WTC11 (cell line): ENCODE measurements around the gene MAPK12. TPM values are rescaled to one million over a fixed set of nuclear protein-coding genes. Genes with fewer than 3 reads are reported as not detected.
A peak's percentile ranks its signal among the peaks of the same experiment; 100 is the strongest.

Experiments used
- ATAC-seq: fragments of 200-7000 bp; cut with Tn5 transposase; 2 replicates; pipeline ENCODE4 v1.10.0; 2021; ENCODE audit warnings: mild to moderate bottlenecking, moderate library complexity
- CTCF ChIA-PET: fragments of 300-600 bp; sonication (Branson Sonifier 250); formaldehyde crosslinking; loops from one replicate; lab custom pipeline; 2021; ENCODE audit warnings: antibody characterized with exemption; lab: Charles Lee
- POLR2A ChIA-PET: fragments of 350-600 bp; sonication (Branson Sonifier 250); formaldehyde crosslinking; loops from one replicate; lab custom pipeline; 2021; ENCODE audit warnings: antibody characterized with exemption; lab: Charles Lee
- DNase-seq: peaks from one replicate; pipeline ENCODE4 v3.0.0; 2021; ENCODE audit warnings: low spot score
- H3K27ac Mint-ChIP-seq: 2 replicates; pipeline ENCODE4 v1.8.0; 2021; ENCODE audit warnings: mixed read lengths
- H3K27me3 Mint-ChIP-seq: 2 replicates; pipeline ENCODE4 v1.8.0; 2021; ENCODE audit warnings: low read depth, mild to moderate bottlenecking, moderate library complexity, mixed read lengths
- H3K36me3 Mint-ChIP-seq: 2 replicates; pipeline ENCODE4 v1.8.0; 2021; ENCODE audit warnings: mixed read lengths
- H3K4me1 Mint-ChIP-seq: 2 replicates; pipeline ENCODE4 v1.8.0; 2022; ENCODE audit warnings: mixed read lengths
- H3K4me3 Mint-ChIP-seq: 2 replicates; pipeline ENCODE4 v1.8.0; 2021; ENCODE audit warnings: mild to moderate bottlenecking, moderate library complexity, mixed read lengths
- H3K9me3 Mint-ChIP-seq: 2 replicates; pipeline ENCODE4 v1.8.0; 2021; ENCODE audit warnings: mixed read lengths
- CREB1 ChIP-seq: sonication (generic); formaldehyde crosslinking; IDR thresholded peaks from 2 replicates; pipeline ENCODE4 v1.8.0; 2023; ENCODE audit warnings: mild to moderate bottlenecking, missing genetic modification reagents
- ETV6 ChIP-seq: sonication (generic); formaldehyde crosslinking; IDR thresholded peaks from 2 replicates; pipeline ENCODE4 v1.8.1; 2022; ENCODE audit warnings: mild to moderate bottlenecking, missing genetic modification reagents
- SP1 ChIP-seq: sonication (generic); formaldehyde crosslinking; conservative IDR thresholded peaks from 2 replicates; pipeline ENCODE4 v1.8.1; 2022; ENCODE audit warnings: missing genetic modification reagents
- TEAD1 ChIP-seq: sonication (generic); formaldehyde crosslinking; IDR thresholded peaks from 2 replicates; pipeline ENCODE4 v1.8.0; 2022; ENCODE audit warnings: mild to moderate bottlenecking, missing genetic modification reagents
- TEAD4 ChIP-seq: sonication (generic); formaldehyde crosslinking; IDR thresholded peaks from 2 replicates; pipeline ENCODE4 v1.8.0; 2022; ENCODE audit warnings: mild to moderate bottlenecking, missing genetic modification reagents
- ZBTB21 ChIP-seq: sonication (generic); formaldehyde crosslinking; IDR thresholded peaks from 2 replicates; pipeline ENCODE4 v1.8.1; 2023; ENCODE audit warnings: mild to moderate bottlenecking, missing genetic modification reagents, borderline replicate concordance
- total RNA-seq: library from RNA; stranded (reverse); gene quantifications from 3 replicates; pipeline ENCODE4 v1.2.3, GENCODE V29; 2021
- TF ChIP-seq, protein P1 (sequence below): sonication (generic); formaldehyde crosslinking; IDR thresholded peaks from 2 replicates; pipeline ENCODE4 v1.8.0; 2023; ENCODE audit warnings: missing genetic modification reagents
- TF ChIP-seq, protein P2 (sequence below): sonication (generic); formaldehyde crosslinking; IDR thresholded peaks from 2 replicates; pipeline ENCODE4 v1.8.0; 2023; ENCODE audit warnings: missing genetic modification reagents, mild to moderate bottlenecking, borderline replicate concordance
- TF ChIP-seq, protein P3 (sequence below): fragments of 250-450 bp; sonication (Bioruptor Pico); IDR thresholded peaks from 2 replicates; pipeline ENCODE4 v2.1.2; 2022; ENCODE audit warnings: mild to moderate bottlenecking, moderate library complexity
- TF ChIP-seq, protein P4 (sequence below): sonication (generic); formaldehyde crosslinking; IDR thresholded peaks from 2 replicates; pipeline ENCODE4 v1.8.0; 2022; ENCODE audit warnings: missing genetic modification reagents
- TF ChIP-seq, protein P5 (sequence below): sonication (generic); formaldehyde crosslinking; conservative IDR thresholded peaks from 2 replicates; pipeline ENCODE4 v1.8.1; 2023; ENCODE audit warnings: mild to moderate bottlenecking, low read depth, missing genetic modification reagents, moderate library complexity
- TF ChIP-seq, protein P6 (sequence below): sonication (generic); formaldehyde crosslinking; IDR thresholded peaks from 2 replicates; pipeline ENCODE4 v1.8.0; 2023; ENCODE audit warnings: mild to moderate bottlenecking, missing genetic modification reagents
- TF ChIP-seq, protein P7 (sequence below): sonication (generic); formaldehyde crosslinking; conservative IDR thresholded peaks from 2 replicates; pipeline ENCODE4 v1.8.1; 2022; ENCODE audit warnings: mild to moderate bottlenecking, missing genetic modification reagents

Gene MAPK12
- total RNA-seq, 1 experiment from 2014 or later = 31.0 TPM

DNA sequence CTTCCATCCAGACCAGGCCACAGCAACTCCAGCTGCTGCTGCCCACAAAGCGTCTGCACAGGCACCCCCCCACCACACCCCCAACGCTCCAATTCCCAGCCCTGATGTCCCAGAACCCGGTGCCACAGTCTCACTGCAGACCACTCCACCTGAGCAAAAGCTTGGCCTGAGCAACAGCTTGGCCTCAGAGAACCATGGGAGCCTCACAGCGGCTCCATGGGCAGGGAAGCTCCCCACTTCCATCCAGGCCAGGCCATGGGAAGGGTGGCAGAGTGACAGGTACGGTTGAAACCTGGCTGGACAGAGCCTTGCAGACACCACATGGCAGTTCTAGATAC lies 32.8 kb upstream of the MAPK12 start (continued):
- TF ChIP-seq, protein P1, sequence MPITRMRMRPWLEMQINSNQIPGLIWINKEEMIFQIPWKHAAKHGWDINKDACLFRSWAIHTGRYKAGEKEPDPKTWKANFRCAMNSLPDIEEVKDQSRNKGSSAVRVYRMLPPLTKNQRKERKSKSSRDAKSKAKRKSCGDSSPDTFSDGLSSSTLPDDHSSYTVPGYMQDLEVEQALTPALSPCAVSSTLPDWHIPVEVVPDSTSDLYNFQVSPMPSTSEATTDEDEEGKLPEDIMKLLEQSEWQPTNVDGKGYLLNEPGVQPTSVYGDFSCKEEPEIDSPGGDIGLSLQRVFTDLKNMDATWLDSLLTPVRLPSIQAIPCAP (CRISPR knock-in tag) = no peak
- TF ChIP-seq, protein P2, sequence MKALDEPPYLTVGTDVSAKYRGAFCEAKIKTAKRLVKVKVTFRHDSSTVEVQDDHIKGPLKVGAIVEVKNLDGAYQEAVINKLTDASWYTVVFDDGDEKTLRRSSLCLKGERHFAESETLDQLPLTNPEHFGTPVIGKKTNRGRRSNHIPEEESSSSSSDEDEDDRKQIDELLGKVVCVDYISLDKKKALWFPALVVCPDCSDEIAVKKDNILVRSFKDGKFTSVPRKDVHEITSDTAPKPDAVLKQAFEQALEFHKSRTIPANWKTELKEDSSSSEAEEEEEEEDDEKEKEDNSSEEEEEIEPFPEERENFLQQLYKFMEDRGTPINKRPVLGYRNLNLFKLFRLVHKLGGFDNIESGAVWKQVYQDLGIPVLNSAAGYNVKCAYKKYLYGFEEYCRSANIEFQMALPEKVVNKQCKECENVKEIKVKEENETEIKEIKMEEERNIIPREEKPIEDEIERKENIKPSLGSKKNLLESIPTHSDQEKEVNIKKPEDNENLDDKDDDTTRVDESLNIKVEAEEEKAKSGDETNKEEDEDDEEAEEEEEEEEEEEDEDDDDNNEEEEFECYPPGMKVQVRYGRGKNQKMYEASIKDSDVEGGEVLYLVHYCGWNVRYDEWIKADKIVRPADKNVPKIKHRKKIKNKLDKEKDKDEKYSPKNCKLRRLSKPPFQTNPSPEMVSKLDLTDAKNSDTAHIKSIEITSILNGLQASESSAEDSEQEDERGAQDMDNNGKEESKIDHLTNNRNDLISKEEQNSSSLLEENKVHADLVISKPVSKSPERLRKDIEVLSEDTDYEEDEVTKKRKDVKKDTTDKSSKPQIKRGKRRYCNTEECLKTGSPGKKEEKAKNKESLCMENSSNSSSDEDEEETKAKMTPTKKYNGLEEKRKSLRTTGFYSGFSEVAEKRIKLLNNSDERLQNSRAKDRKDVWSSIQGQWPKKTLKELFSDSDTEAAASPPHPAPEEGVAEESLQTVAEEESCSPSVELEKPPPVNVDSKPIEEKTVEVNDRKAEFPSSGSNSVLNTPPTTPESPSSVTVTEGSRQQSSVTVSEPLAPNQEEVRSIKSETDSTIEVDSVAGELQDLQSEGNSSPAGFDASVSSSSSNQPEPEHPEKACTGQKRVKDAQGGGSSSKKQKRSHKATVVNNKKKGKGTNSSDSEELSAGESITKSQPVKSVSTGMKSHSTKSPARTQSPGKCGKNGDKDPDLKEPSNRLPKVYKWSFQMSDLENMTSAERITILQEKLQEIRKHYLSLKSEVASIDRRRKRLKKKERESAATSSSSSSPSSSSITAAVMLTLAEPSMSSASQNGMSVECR (CRISPR knock-in tag) = no peak
- TF ChIP-seq, protein P3, sequence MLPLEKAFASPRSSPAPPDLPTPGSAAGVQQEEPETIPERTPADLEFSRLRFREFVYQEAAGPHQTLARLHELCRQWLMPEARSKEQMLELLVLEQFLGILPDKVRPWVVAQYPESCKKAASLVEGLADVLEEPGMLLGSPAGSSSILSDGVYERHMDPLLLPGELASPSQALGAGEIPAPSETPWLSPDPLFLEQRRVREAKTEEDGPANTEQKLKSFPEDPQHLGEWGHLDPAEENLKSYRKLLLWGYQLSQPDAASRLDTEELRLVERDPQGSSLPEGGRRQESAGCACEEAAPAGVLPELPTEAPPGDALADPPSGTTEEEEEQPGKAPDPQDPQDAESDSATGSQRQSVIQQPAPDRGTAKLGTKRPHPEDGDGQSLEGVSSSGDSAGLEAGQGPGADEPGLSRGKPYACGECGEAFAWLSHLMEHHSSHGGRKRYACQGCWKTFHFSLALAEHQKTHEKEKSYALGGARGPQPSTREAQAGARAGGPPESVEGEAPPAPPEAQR (CRISPR knock-in tag) = no peak
- TF ChIP-seq, protein P4, sequence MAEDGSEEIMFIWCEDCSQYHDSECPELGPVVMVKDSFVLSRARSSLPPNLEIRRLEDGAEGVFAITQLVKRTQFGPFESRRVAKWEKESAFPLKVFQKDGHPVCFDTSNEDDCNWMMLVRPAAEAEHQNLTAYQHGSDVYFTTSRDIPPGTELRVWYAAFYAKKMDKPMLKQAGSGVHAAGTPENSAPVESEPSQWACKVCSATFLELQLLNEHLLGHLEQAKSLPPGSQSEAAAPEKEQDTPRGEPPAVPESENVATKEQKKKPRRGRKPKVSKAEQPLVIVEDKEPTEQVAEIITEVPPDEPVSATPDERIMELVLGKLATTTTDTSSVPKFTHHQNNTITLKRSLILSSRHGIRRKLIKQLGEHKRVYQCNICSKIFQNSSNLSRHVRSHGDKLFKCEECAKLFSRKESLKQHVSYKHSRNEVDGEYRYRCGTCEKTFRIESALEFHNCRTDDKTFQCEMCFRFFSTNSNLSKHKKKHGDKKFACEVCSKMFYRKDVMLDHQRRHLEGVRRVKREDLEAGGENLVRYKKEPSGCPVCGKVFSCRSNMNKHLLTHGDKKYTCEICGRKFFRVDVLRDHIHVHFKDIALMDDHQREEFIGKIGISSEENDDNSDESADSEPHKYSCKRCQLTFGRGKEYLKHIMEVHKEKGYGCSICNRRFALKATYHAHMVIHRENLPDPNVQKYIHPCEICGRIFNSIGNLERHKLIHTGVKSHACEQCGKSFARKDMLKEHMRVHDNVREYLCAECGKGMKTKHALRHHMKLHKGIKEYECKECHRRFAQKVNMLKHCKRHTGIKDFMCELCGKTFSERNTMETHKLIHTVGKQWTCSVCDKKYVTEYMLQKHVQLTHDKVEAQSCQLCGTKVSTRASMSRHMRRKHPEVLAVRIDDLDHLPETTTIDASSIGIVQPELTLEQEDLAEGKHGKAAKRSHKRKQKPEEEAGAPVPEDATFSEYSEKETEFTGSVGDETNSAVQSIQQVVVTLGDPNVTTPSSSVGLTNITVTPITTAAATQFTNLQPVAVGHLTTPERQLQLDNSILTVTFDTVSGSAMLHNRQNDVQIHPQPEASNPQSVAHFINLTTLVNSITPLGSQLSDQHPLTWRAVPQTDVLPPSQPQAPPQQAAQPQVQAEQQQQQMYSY (CRISPR knock-in tag) = no peak

DNA sequence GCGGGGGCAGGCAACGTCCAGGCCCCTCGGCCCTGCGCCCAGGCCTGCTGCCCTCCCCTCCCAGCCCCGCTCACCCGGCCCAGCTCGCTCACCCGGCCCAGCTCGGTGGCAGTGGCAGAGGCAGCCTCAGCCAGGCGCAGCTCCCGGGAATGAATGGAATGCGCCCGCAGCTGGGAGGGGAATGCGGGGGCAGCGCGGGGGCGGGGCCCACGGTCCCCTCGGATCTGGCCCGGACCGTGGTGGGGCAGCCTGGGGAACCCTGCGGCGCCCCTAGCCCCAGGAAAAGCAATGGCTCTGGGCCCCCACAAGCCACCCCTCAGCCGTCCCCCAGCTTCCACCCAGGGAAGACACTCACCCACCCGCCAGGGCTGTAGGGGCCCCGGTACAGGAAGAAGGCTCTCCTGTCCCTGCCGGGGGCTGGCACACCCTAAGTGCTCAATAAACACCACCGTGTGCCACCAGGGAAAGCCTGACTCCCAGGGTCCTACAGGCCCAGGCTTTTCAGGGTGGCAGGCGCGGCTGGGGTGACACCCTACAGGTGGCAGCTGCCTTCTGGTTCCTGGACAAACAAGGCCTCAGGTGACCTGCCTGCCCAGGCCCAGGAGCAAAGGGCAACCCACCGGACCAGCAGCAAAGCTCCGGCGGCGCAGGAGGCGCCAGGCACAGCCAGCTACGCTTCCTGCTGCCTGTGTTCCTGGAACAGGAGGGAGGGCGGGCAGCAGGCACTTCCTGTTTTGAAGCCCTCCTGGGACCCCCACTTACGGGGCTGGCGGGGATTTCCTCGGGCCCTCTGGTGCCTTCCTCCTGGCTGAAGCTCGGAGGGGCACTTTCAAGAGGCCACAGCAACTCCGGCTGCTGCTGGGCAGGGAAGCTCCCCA lies 32.2 kb upstream of the MAPK12 start:
- no peaks in the 10 kb centered on the region for H3K27me3 Mint-ChIP-seq
- H3K27ac Mint-ChIP-seq = peak overlapping the region; percentile 72; the same call in 1 of the 2 replicates
- DNase-seq (peak; percentile 85), ATAC-seq (peak; percentile 89)
- H3K4me1 Mint-ChIP-seq = peaks cover 27% of the 10 kb centered on the region
- ChIA-PET POLR2A (interaction anchor here (0.6 to 2.0 kb wide), 9 partner anchors 9 to 51 kb away, joined by 3 to 10 read pairs (median 3); partner anchors contain the start of genes MAPK11 and PLXNB2), CTCF (interaction anchor here (0.6 to 3.3 kb wide), 15 partner anchors 9 to 264 kb away, joined by 3 to 41 read pairs (median 5); partner anchors contain the start of genes DENND6B, HDAC10, LMF2 and MAPK12)
- H3K4me3 Mint-ChIP-seq = no peak overlapping the region
- no peaks in the 10 kb centered on the region; the same call in 1 of the 2 replicates for H3K36me3 Mint-ChIP-seq
- TF ChIP-seq, protein P5, sequence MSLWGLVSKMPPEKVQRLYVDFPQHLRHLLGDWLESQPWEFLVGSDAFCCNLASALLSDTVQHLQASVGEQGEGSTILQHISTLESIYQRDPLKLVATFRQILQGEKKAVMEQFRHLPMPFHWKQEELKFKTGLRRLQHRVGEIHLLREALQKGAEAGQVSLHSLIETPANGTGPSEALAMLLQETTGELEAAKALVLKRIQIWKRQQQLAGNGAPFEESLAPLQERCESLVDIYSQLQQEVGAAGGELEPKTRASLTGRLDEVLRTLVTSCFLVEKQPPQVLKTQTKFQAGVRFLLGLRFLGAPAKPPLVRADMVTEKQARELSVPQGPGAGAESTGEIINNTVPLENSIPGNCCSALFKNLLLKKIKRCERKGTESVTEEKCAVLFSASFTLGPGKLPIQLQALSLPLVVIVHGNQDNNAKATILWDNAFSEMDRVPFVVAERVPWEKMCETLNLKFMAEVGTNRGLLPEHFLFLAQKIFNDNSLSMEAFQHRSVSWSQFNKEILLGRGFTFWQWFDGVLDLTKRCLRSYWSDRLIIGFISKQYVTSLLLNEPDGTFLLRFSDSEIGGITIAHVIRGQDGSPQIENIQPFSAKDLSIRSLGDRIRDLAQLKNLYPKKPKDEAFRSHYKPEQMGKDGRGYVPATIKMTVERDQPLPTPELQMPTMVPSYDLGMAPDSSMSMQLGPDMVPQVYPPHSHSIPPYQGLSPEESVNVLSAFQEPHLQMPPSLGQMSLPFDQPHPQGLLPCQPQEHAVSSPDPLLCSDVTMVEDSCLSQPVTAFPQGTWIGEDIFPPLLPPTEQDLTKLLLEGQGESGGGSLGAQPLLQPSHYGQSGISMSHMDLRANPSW (CRISPR knock-in tag) = no peak
- TF ChIP-seq, protein P6, sequence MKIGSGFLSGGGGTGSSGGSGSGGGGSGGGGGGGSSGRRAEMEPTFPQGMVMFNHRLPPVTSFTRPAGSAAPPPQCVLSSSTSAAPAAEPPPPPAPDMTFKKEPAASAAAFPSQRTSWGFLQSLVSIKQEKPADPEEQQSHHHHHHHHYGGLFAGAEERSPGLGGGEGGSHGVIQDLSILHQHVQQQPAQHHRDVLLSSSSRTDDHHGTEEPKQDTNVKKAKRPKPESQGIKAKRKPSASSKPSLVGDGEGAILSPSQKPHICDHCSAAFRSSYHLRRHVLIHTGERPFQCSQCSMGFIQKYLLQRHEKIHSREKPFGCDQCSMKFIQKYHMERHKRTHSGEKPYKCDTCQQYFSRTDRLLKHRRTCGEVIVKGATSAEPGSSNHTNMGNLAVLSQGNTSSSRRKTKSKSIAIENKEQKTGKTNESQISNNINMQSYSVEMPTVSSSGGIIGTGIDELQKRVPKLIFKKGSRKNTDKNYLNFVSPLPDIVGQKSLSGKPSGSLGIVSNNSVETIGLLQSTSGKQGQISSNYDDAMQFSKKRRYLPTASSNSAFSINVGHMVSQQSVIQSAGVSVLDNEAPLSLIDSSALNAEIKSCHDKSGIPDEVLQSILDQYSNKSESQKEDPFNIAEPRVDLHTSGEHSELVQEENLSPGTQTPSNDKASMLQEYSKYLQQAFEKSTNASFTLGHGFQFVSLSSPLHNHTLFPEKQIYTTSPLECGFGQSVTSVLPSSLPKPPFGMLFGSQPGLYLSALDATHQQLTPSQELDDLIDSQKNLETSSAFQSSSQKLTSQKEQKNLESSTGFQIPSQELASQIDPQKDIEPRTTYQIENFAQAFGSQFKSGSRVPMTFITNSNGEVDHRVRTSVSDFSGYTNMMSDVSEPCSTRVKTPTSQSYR = peak; percentile 40; the same call in 1 of the 2 replicates
- TF ChIP-seq ETV6 (CRISPR knock-in tag) (0 out of 2 replicates have a peak, but pooled peaks have one; percentile 45), SP1 (peak; percentile 35; the same call in 1 of the 2 replicates), CREB1 (CRISPR knock-in tag) (0 out of 2 replicates have a peak, but pooled peaks have one; percentile 37), TEAD1 (peak; percentile 99), TEAD4 (CRISPR knock-in tag) (peak; percentile 93), ZBTB21 (CRISPR knock-in tag) (no peak)
- TF ChIP-seq, protein P7, sequence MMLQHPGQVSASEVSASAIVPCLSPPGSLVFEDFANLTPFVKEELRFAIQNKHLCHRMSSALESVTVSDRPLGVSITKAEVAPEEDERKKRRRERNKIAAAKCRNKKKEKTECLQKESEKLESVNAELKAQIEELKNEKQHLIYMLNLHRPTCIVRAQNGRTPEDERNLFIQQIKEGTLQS (CRISPR knock-in tag) = no peak
- TF ChIP-seq, protein P3 (CRISPR knock-in tag) = no peak
- H3K9me3 Mint-ChIP-seq = no peaks in the 10 kb centered on the region
